ENCODE data around the gene CASP7.

Gene CASP7

DNA sequence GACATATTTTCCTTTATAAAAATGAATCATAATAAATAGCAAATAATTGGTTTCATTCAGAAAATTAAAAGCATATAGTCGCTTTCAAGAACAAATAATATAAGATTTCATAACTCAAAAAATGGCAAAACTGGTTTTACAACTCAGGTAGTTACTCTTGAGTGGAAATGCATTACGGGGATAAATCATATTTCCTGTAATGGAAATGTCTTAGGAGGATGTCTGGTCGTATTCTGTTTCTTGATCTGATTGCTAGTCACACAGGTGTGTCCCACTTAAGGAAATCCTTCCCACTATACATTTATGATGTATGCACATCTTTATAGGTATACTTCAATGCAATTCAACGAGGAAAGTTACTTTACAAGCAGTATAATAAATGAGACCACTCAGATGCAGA lies 36.5 kb upstream of the CASP7 start:
- TF ChIP-seq, protein P1, sequence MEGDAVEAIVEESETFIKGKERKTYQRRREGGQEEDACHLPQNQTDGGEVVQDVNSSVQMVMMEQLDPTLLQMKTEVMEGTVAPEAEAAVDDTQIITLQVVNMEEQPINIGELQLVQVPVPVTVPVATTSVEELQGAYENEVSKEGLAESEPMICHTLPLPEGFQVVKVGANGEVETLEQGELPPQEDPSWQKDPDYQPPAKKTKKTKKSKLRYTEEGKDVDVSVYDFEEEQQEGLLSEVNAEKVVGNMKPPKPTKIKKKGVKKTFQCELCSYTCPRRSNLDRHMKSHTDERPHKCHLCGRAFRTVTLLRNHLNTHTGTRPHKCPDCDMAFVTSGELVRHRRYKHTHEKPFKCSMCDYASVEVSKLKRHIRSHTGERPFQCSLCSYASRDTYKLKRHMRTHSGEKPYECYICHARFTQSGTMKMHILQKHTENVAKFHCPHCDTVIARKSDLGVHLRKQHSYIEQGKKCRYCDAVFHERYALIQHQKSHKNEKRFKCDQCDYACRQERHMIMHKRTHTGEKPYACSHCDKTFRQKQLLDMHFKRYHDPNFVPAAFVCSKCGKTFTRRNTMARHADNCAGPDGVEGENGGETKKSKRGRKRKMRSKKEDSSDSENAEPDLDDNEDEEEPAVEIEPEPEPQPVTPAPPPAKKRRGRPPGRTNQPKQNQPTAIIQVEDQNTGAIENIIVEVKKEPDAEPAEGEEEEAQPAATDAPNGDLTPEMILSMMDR (IDR thresholded peaks at IDR 0.05; ENCODE audit: low read depth, low read length), result no peak
- Histone ChIP-seq H3K4me1 (peaks cover 6% of the 10 kb centered on the region), H3K4me3 (ENCODE audit: low read depth, low read length) (no peak overlapping the region), H3K36me3 (no peaks in the 10 kb centered on the region), H3K27me3 (no peaks in the 10 kb centered on the region; the same call in none of the 2 replicates), H3K9me3 (no peaks in the 10 kb centered on the region)
- no peak for DNase-seq

DNA sequence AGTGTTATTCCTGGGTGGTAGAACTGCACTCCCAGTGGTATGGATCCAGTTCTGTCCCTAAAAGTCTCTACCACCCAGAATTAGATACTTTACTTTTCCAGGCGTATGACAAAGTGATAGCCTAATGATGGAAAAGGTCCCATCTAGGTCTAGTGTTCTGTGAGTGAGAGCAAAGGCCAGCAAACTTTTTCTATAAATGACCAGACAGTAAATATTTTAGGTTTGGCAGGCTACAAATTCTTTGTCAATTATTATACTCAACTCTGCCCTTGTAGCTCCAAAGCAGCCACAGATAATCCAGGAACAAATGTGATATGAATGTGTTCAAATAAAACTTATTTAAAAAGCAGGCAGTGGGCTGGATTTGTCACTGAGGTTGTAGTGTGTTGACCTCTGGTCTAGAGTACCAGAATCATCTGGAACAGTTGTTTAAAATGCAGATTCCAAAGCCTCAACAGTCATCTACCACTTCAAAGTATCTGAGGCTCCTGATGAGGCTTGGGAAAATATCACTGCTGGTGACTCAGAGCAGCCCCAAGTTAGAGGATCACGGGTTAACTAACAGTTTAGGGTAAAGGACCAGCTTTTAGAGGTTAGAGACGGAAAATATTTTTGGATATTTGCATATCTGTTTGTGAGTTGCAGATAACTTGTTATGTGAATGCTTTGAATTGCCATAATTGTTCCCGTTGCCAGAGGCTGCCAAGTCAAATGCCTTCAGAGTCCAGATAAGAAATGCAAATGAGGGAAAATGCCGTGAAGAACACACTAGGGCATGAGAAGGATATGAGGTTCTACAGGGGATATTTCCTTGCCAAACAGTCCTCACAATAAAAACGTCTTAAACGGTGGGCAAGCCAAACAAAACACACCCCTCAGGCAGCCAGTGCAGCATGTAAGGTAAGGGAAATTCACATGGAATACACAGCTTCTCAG lies 35.3 kb upstream of the CASP7 start:
- Histone ChIP-seq H3K9me3 (no peaks in the 10 kb centered on the region), H3K36me3 (no peaks in the 10 kb centered on the region), H3K4me1 (no peaks in the 10 kb centered on the region), H3K27me3 (no peaks in the 10 kb centered on the region; the same call in none of the 2 replicates), H3K4me3 (ENCODE audit: low read depth, low read length) (no peak overlapping the region)
- DNase-seq, result no peak
- TF ChIP-seq, protein P1 (IDR thresholded peaks at IDR 0.05; ENCODE audit: low read depth, low read length), result no peak

DNA sequence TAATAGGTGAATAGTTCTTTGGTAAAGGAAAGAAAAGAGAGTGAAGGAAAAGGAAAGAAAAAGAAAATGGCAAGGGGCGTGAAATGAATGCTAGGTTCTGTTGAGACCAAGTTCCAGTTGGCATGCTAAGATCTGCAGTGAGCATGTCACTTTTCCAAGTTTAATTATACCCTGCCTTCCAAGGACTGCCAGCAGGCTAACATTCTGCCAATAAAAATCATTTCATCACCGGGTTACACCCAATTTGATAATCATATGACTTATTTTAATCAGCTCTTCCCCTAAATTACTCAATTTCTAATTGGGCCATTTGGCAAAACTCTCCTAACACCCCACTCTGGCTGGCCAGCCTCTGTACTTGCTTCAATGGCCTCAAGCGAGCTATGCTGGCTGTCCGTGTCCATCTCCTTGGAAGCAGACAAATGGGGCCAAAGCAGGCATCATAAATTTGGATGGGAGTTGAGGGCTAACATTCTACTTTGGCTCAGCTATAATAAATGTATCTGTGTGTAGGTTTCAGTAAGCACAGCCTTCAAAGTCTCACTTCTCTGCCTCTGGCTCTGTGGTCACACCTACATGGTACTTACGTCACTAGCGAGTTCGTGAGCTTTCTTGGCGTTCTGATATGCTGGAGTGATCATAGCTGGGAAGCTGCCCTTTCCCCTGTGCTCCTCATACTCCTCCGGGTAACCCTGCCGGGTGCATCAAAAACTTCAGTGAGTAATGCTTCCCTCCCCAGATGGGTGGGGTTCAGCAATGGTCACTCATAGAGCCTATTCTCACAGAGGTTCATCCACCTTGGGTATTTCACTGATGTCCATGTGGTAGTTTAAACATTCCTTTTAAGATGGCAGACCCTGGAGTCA lies 33.1 kb upstream of the CASP7 start:
- DNase-seq, result no peak

DNA sequence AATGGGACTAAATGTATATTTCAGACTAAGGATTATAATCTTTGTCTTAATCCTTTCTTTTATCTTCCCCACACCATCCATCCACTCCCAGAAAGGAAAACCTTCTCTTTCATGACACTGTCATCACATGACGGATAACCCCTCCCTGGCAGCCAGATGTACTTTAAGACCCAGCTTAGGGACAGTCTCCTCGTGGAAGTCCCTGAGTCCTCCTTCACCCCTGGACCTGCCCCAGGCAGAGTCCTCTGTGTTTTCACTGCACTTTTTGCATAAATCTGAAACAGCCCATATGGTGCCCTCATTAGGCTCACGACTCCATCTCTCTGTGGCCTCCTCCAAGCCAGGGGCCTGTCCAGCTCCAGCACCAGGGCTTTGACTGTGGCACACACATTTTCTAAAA lies 31.9 kb upstream of the CASP7 start:
- Histone ChIP-seq H3K36me3 (no peaks in the 10 kb centered on the region), H3K9me3 (no peaks in the 10 kb centered on the region), H3K27me3 (no peaks in the 10 kb centered on the region; the same call in 1 of the 2 replicates), H3K4me1 (no peaks in the 10 kb centered on the region), H3K4me3 (ENCODE audit: low read depth, low read length) (no peak overlapping the region)
- no peak for DNase-seq
- TF ChIP-seq, protein P1 (IDR thresholded peaks at IDR 0.05; ENCODE audit: low read depth, low read length), result no peak

More for the DNA sequence above, 33.1 kb upstream of the CASP7 start:
- H3K9me3 ChIP-seq, result no peaks in the 10 kb centered on the region
- no peak overlapping the region for H3K4me3 ChIP-seq (ENCODE audit: low read depth, low read length)
- no peaks in the 10 kb centered on the region for H3K36me3 ChIP-seq
- no peaks in the 10 kb centered on the region for H3K4me1 ChIP-seq
- no peaks in the 10 kb centered on the region; the same call in 1 of the 2 replicates for H3K27me3 ChIP-seq
- TF ChIP-seq, protein P1 (IDR thresholded peaks at IDR 0.05; ENCODE audit: low read depth, low read length), result no peak

DNA sequence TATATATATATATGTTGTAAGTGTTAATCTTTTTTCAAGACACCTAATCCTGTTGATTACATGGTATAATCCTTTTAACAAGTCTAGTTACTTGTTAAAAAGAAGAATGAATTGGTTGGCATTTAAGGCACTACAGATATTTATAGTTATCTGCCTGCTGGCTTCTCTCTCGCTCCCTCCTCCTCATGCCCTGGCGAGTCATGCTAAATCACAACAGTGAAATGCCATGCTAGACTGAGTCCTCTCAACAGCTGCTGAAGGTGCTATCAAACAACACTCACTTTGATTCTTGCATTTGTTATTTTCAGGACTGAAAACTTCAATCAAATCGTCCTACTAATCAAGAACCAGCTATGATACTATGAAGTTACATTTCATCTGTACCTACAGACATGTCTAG lies 31.2 kb upstream of the CASP7 start:
- no peaks in the 10 kb centered on the region for H3K4me1 ChIP-seq
- TF ChIP-seq, protein P1 (IDR thresholded peaks at IDR 0.05; ENCODE audit: low read depth, low read length), result no peak
- H3K27me3 ChIP-seq, result no peaks in the 10 kb centered on the region; the same call in 1 of the 2 replicates
- H3K4me3 ChIP-seq (ENCODE audit: low read depth, low read length), result no peak overlapping the region
- no peak for DNase-seq
- no peaks in the 10 kb centered on the region for H3K36me3 ChIP-seq
- H3K9me3 ChIP-seq, result no peaks in the 10 kb centered on the region
